Sigmoid colon (tissue), 4 donors: ENCODE results near the gene MPHOSPH8.

Experiments used
- POLR2A ChIP-seq, 2 donors: fragments of 450-650 bp; IDR thresholded peaks; one replicate each; pipeline ENCODE4 v1.6.1; 2016; ENCODE audit warnings: antibody characterized with exemption in 2 of 2, mild to moderate bottlenecking in 2 of 2, moderate library complexity in 2 of 2
- POLR2AphosphoS5 ChIP-seq, 4 donors: sonication (generic); formaldehyde crosslinking; IDR thresholded peaks; one replicate each; pipeline ENCODE4 v1.6.1; 2017; ENCODE audit warnings: antibody characterized with exemption in 4 of 4
- TF ChIP-seq, protein P1 (sequence below), 4 experiments: fragments of 450-650 bp in 3 of 4; fragments of 200-600 bp in 1 of 4; IDR thresholded peaks; one replicate each; pipeline ENCODE4 v1.5.1; 2016 to 2019; ENCODE audit warnings: antibody characterized with exemption in 4 of 4, mild to moderate bottlenecking in 3 of 4, moderate library complexity in 2 of 4

GRCh38 chr13:19645000-19645399, 11.5 kb downstream of the MPHOSPH8 start:
- TF ChIP-seq POLR2AphosphoS5 (IDR thresholded peaks at IDR 0.05) = no peak
- TF ChIP-seq, protein P1, sequence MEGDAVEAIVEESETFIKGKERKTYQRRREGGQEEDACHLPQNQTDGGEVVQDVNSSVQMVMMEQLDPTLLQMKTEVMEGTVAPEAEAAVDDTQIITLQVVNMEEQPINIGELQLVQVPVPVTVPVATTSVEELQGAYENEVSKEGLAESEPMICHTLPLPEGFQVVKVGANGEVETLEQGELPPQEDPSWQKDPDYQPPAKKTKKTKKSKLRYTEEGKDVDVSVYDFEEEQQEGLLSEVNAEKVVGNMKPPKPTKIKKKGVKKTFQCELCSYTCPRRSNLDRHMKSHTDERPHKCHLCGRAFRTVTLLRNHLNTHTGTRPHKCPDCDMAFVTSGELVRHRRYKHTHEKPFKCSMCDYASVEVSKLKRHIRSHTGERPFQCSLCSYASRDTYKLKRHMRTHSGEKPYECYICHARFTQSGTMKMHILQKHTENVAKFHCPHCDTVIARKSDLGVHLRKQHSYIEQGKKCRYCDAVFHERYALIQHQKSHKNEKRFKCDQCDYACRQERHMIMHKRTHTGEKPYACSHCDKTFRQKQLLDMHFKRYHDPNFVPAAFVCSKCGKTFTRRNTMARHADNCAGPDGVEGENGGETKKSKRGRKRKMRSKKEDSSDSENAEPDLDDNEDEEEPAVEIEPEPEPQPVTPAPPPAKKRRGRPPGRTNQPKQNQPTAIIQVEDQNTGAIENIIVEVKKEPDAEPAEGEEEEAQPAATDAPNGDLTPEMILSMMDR (IDR thresholded peaks at IDR 0.05) = no peak
- no peak for TF ChIP-seq POLR2A (IDR thresholded peaks at IDR 0.05)
